Natural killer cell treated with Interleukin-12 subunit alpha and Interleukin-12 subunit beta and Interleukin-15 and Interleukin-18, amount 100 ng/mL, for 72 hours (primary cell): ENCODE measurements around the gene ZNF333. TPM values are rescaled to one million over a fixed set of nuclear protein-coding genes. Genes with fewer than 3 reads are reported as not detected.
A peak's percentile ranks its signal among the peaks of the same experiment; 100 is the strongest.
"Not testable (repeated sequence)": the region's sequence is repeated elsewhere in the genome, so short reads cannot be mapped to it uniquely, and the experiment has no call there.

ENCODE experiments used
- ATAC-seq, 2 donors: fragments of 150-1000 bp; cut with Tn5 transposase in 1 of 2; sonication (Bioruptor Pico), chemical (Tn5 transposase) in 1 of 2; 2 replicates each; pipeline ENCODE4 v1.10.0; 2021
- DNase-seq: peaks from one replicate; pipeline ENCODE4 v3.0.0; 2022; ENCODE audit warnings: low spot score
- H3K27ac Mint-ChIP-seq, 2 donors: 1 replicate in 1 of 2; 2 replicates in 1 of 2; pipeline ENCODE4 v1.8.0; 2022; ENCODE audit warnings: mixed read lengths in 2 of 2, mild to moderate bottlenecking in 1 of 2, moderate library complexity in 1 of 2
- H3K27me3 Mint-ChIP-seq, 2 donors: 1 replicate in 1 of 2; 2 replicates in 1 of 2; pipeline ENCODE4 v1.8.0; 2022; ENCODE audit warnings: mixed read lengths in 2 of 2
- H3K36me3 Mint-ChIP-seq: one replicate; pipeline ENCODE4 v1.8.0; 2022; ENCODE audit warnings: mixed read lengths
- H3K4me1 Mint-ChIP-seq, 2 donors: 1 replicate in 1 of 2; 2 replicates in 1 of 2; pipeline ENCODE4 v1.8.0; 2022; ENCODE audit warnings: low read depth in 2 of 2, mixed read lengths in 2 of 2, mild to moderate bottlenecking in 1 of 2
- H3K4me3 Mint-ChIP-seq: one replicate; pipeline ENCODE4 v1.8.0; 2022; ENCODE audit warnings: mixed read lengths
- H3K9me3 Mint-ChIP-seq: 2 replicates; pipeline ENCODE4 v1.8.0; 2022; ENCODE audit warnings: mixed read lengths
- total RNA-seq, 2 donors: library from RNA; stranded (reverse); gene quantifications; one replicate each; pipeline ENCODE4 v1.2.3, GENCODE V29; 2022

ZNF333 gene
- total RNA-seq, 2 donors from 2014 or later: 18.4 to 21.4 TPM

- Mint-ChIP-seq H3K27ac (no peak overlapping the region), H3K36me3 (peaks cover 87% of the 10 kb centered on the region), H3K9me3 (peaks cover 30% of the 10 kb centered on the region), H3K4me3 (no peak overlapping the region), H3K27me3 (no peaks in the 10 kb centered on the region), H3K4me1 (peaks cover 0 to 7% of the 10 kb centered on the region in 2 donors)
- ATAC-seq (no peak), DNase-seq (no peak)
Observed at GRCh38 chr19:14719162-14719561, 29.3 kb downstream of the ZNF333 start.

DNA sequence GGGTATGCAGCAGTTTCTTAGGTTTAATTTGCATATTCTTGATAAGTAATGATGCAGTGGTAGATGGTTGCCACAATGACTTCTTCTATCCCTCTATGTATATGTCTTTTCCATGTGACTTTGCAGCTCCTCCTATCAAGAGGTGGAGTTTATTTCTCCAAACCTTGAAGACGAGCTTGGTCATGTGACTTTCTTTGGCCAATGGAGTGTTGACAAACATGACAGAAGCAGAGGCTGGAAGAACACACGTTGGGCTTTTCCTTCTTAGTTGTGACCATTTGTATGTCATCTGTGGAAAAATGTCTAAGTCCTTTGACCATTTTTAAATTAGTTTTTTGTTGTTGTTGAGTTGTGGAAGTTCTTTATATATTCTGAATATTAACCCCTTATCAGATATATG, 32.3 kb downstream of the ZNF333 start:
- Mint-ChIP-seq H3K9me3 (peaks cover 36% of the 10 kb centered on the region), H3K4me3 (no peak overlapping the region), H3K27ac (no peak overlapping the region), H3K4me1 (no peaks in the 10 kb centered on the region), H3K36me3 (peaks cover 78% of the 10 kb centered on the region), H3K27me3 (no peaks in the 10 kb centered on the region)
- DNase-seq (no peak), ATAC-seq (no peak)

DNA sequence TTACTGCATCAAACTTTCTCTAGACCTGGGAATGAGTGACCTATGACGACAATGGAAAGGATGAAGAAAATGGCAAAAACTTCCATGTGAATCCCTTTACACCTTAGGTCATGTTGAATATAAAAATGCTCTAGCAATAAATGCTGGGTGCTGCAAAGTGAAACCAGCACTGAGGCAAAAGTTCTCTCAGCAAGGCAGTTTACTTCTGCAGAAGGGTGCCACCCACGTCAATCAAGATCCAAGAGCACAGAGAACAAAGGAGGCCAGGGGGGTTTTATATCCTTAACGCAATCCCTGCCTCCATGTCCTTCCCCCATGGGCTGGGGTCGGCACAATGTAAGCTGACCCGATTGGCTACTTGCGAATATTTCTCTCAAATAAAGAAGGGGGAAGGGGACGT, 38.7 kb downstream of the ZNF333 start:
- Mint-ChIP-seq H3K27ac (no peak overlapping the region), H3K36me3 (peaks cover 34% of the 10 kb centered on the region), H3K9me3 (peaks cover 24% of the 10 kb centered on the region), H3K27me3 (peaks cover 3 to 11% of the 10 kb centered on the region in 2 donors), H3K4me3 (no peak overlapping the region), H3K4me1 (no peaks in the 10 kb centered on the region)
- ATAC-seq: no peak
- no peak for DNase-seq

GRCh38 chr19:14731200-14731599, 41.4 kb downstream of the ZNF333 start:
- Mint-ChIP-seq H3K36me3 (peaks cover 17% of the 10 kb centered on the region), H3K27ac (no peak overlapping the region), H3K27me3 (peaks cover 3 to 11% of the 10 kb centered on the region in 2 donors), H3K4me1 (no peaks in the 10 kb centered on the region), H3K9me3 (peaks cover 15% of the 10 kb centered on the region), H3K4me3 (no peak overlapping the region)
- no peak for DNase-seq
- ATAC-seq: no peak

- no peaks in the 10 kb centered on the region for H3K4me1 Mint-ChIP-seq
- no peak overlapping the region for H3K4me3 Mint-ChIP-seq
- peaks cover 10% of the 10 kb centered on the region for H3K36me3 Mint-ChIP-seq
- H3K27me3 Mint-ChIP-seq: peaks cover 3 to 11% of the 10 kb centered on the region in 2 donors
- DNase-seq (no peak), ATAC-seq (no peak)
- peaks cover 9% of the 10 kb centered on the region for H3K9me3 Mint-ChIP-seq
- H3K27ac Mint-ChIP-seq: no peak overlapping the region
Observed at GRCh38 chr19:14732510-14732909, 42.7 kb downstream of the ZNF333 start.

- Mint-ChIP-seq H3K4me3 (no peak overlapping the region), H3K36me3 (peaks cover 6% of the 10 kb centered on the region), H3K27me3 (peaks cover 3 to 11% of the 10 kb centered on the region in 2 donors), H3K27ac (no peak overlapping the region), H3K4me1 (no peaks in the 10 kb centered on the region), H3K9me3 (peaks cover 5% of the 10 kb centered on the region)
- ATAC-seq: no peak
- no peak for DNase-seq
Observed at GRCh38 chr19:14733574-14733973, 43.7 kb downstream of the ZNF333 start.

GRCh38 chr19:14735915-14736314, 46.1 kb downstream of the ZNF333 start:
- no peaks in the 10 kb centered on the region for H3K9me3 Mint-ChIP-seq
- H3K27me3 Mint-ChIP-seq: peaks cover 3 to 4% of the 10 kb centered on the region in 2 donors
- no peaks in the 10 kb centered on the region for H3K4me1 Mint-ChIP-seq
- H3K27ac Mint-ChIP-seq: no peak overlapping the region
- no peak overlapping the region for H3K4me3 Mint-ChIP-seq
- H3K36me3 Mint-ChIP-seq: no peaks in the 10 kb centered on the region
- no peak for ATAC-seq
- no peak for DNase-seq

DNA sequence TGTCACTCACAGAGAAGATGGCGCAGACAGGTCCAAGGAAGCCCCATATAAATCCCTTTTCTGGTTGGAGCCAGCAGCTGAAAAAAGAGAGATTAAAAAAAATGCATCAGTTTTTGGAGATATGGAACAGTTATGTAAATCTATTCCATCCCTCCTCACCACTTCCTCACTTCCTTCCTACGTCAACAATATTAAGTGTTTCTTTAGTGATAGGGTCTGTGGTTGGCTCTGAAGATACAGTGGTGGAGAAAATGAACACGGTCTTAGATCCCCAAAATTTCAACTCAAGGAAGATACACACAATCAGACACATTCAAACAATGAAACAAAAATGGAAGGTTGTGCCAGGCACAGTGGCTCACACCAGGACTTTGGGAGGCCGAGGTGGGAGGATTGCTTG, 57.0 kb downstream of the ZNF333 start:
- no peaks in the 10 kb centered on the region for H3K9me3 Mint-ChIP-seq
- H3K27ac Mint-ChIP-seq: no peak overlapping the region
- ATAC-seq: no peak
- H3K27me3 Mint-ChIP-seq: no peaks in the 10 kb centered on the region
- H3K36me3 Mint-ChIP-seq: no peaks in the 10 kb centered on the region
- no peak for DNase-seq
- H3K4me1 Mint-ChIP-seq: no peaks in the 10 kb centered on the region
- no peak overlapping the region for H3K4me3 Mint-ChIP-seq

DNA sequence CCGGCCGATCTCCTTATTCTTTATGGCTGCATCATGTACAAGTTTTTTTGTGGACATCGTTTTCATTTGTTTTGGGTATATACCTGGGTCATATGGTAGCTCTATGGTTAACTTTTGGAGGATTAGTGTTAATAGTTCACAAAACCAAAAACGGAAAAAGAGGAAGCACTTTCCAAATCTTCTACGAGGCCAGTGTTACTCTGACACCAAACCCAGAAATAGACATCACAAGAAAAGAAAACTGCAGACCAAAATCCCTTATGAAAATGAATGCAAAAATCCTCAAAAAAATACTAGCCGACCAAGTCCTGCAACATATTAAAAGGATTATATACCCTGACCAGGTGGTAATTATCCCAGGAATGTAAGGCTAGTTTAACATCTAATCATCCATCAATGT, 58.8 kb downstream of the ZNF333 start:
- Mint-ChIP-seq H3K9me3 (no peaks in the 10 kb centered on the region), H3K27me3 (no peaks in the 10 kb centered on the region), H3K36me3 (no peaks in the 10 kb centered on the region), H3K4me3 (no peak overlapping the region), H3K4me1 (no peaks in the 10 kb centered on the region), H3K27ac (no peak overlapping the region)
- DNase-seq: no peak
- no peak for ATAC-seq

DNA sequence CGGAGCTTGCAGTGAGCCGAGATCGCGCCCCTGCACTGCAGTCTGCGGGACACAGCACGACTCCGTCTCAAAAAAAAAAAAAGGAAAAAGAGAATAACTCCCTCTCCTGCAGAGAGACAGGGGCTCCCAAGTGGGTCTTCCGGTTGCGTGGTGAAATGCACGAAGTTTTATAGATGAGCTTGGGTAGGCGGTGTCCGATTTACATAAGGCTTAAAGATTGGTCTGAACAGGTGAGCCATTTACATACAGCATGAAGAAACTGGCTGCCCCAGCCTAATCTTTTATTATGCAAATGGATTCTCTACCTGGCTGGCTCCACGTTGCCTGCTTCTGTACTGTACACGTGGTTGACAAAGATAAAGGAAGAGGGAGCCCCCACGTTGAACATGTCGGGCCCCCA, 69.0 kb downstream of the ZNF333 start:
- no peak overlapping the region for H3K4me3 Mint-ChIP-seq
- peaks cover 8 to 9% of the 10 kb centered on the region in 2 donors for H3K27me3 Mint-ChIP-seq
- no peaks in the 10 kb centered on the region for H3K36me3 Mint-ChIP-seq
- H3K9me3 Mint-ChIP-seq: no peaks in the 10 kb centered on the region
- DNase-seq (no peak), ATAC-seq (no peak)
- H3K27ac Mint-ChIP-seq: no peak overlapping the region
- H3K4me1 Mint-ChIP-seq: peaks cover 0 to under 1% of the 10 kb centered on the region in 2 donors

GRCh38 chr19:14761607-14762006, 71.8 kb downstream of the ZNF333 start:
- Mint-ChIP-seq H3K9me3 (no peaks in the 10 kb centered on the region), H3K4me3 (no peak overlapping the region), H3K27me3 (peaks cover 11 to 14% of the 10 kb centered on the region in 2 donors), H3K4me1 (peaks cover 0 to 3% of the 10 kb centered on the region in 2 donors), H3K27ac (peak overlapping the region in 1 of 2 donors; percentile 37), H3K36me3 (no peaks in the 10 kb centered on the region)
- no peak for DNase-seq
- no peak for ATAC-seq

GRCh38 chr19:14762111-14762510, 72.3 kb downstream of the ZNF333 start:
- peaks cover 0 to 3% of the 10 kb centered on the region in 2 donors for H3K4me1 Mint-ChIP-seq
- ATAC-seq: no peak
- H3K27me3 Mint-ChIP-seq: peaks cover 11 to 14% of the 10 kb centered on the region in 2 donors
- no peak for DNase-seq
- H3K4me3 Mint-ChIP-seq: no peak overlapping the region
- no peaks in the 10 kb centered on the region for H3K9me3 Mint-ChIP-seq
- H3K36me3 Mint-ChIP-seq: no peaks in the 10 kb centered on the region
- peak overlapping the region in 1 of 2 donors; percentile 37 for H3K27ac Mint-ChIP-seq

GRCh38 chr19:14763497-14764145, 73.8 kb downstream of the ZNF333 start:
- H3K9me3 Mint-ChIP-seq: no peaks in the 10 kb centered on the region

DNA sequence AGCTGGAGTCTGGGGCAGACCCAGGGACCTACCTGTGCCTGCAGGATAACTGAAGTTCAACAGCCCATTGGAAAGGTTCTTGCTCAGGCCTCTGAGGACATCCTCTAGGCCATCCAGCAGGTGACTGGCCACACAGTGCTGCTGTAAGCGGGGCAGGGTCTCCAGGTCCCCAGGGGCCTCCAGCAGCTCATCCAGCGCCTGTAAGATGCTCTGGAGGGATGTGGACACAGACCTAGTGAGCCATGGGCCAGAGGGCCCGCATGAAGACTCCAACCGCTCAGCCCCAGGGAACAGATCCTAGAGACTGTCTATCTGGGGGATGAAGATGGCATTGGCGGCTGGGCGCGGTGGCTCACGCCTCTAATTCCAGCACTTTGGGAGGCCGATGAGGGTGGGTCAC, 74.6 kb downstream of the ZNF333 start:
- H3K27ac Mint-ChIP-seq: peak overlapping the region; percentile 24 to 53
- H3K27me3 Mint-ChIP-seq: peaks cover 8 to 14% of the 10 kb centered on the region in 2 donors
- ATAC-seq: no peak
- H3K4me3 Mint-ChIP-seq: no peak overlapping the region
- H3K4me1 Mint-ChIP-seq: peaks cover 0 to 3% of the 10 kb centered on the region in 2 donors
- no peaks in the 10 kb centered on the region for H3K9me3 Mint-ChIP-seq
- DNase-seq: no peak
- no peaks in the 10 kb centered on the region for H3K36me3 Mint-ChIP-seq

More at GRCh38 chr19:14763497-14764145, 73.8 kb downstream of the ZNF333 start:
- peaks cover 8 to 14% of the 10 kb centered on the region in 2 donors for H3K27me3 Mint-ChIP-seq
- peak overlapping the region; percentile 24 to 53 for H3K27ac Mint-ChIP-seq
- ATAC-seq (no peak), DNase-seq (no peak)
- H3K4me3 Mint-ChIP-seq: no peak overlapping the region
- no peaks in the 10 kb centered on the region for H3K36me3 Mint-ChIP-seq
- H3K4me1 Mint-ChIP-seq: peaks cover 0 to 3% of the 10 kb centered on the region in 2 donors

- H3K4me3 Mint-ChIP-seq, H3K36me3 Mint-ChIP-seq, H3K27ac Mint-ChIP-seq, H3K9me3 Mint-ChIP-seq, DNase-seq, H3K4me1 Mint-ChIP-seq: not testable (repeated sequence)
- peaks cover 7 to 10% of the 10 kb centered on the region in 2 donors for H3K27me3 Mint-ChIP-seq
- ATAC-seq: peak; percentile 24 to 25
Observed at GRCh38 chr19:14765403-14765802, 75.6 kb downstream of the ZNF333 start.
